Fibroblast of lung (primary cell): ENCODE results near the gene CCT5. TPM values are rescaled to one million over a fixed set of nuclear protein-coding genes. Genes with fewer than 3 reads are reported as not detected.

Experiments used
- DNase-seq, 2 donors: peaks; one replicate each; pipeline versions ENCODE4 v3.0.0 to v3.0.0-alpha.2; 2010; ENCODE audit warnings: low read depth in 2 of 2
- H2AFZ ChIP-seq: 2 replicates; pipeline ENCODE4 v1.5.1; 2012; ENCODE audit warnings: low read length, control low read depth, inconsistent platforms
- H3K27ac ChIP-seq: 2 replicates; pipeline ENCODE4 v1.5.1; 2011; ENCODE audit warnings: low read length, control low read depth; ENCODE audit not compliant: insufficient read depth
- H3K27me3 ChIP-seq: 2 replicates; pipeline ENCODE4 v1.5.1; 2011; ENCODE audit warnings: mild to moderate bottlenecking, low read length; ENCODE audit not compliant: control insufficient read depth, insufficient read depth
- H3K36me3 ChIP-seq: 2 replicates; pipeline ENCODE4 v1.5.1; 2011; ENCODE audit warnings: low read length; ENCODE audit not compliant: control insufficient read depth, insufficient read depth
- H3K4me1 ChIP-seq: 2 replicates; pipeline ENCODE4 v1.5.1; 2011; ENCODE audit warnings: low read length; ENCODE audit not compliant: control insufficient read depth, insufficient read depth; ENCODE audit errors: extremely low read depth
- H3K4me2 ChIP-seq: 2 replicates; pipeline ENCODE4 v1.5.1; 2011; ENCODE audit warnings: low read length, control low read depth; ENCODE audit not compliant: insufficient read depth; ENCODE audit errors: extremely low read depth
- H3K4me3 ChIP-seq, 4 experiments: fragments of 200-600 bp in 1 of 4; sonication (generic) in 1 of 4; replicated peaks in 1 of 4; 2 replicates each; pipeline ENCODE4 v1.5.1; 2011 to 2016; ENCODE audit warnings: low read length in 4 of 4, low read depth in 3 of 4, mild to moderate bottlenecking in 3 of 4, control low read depth in 2 of 4, inconsistent platforms in 1 of 4, mixed read lengths in 1 of 4; ENCODE audit not compliant: insufficient read depth in 1 of 4; ENCODE audit errors: control extremely low read depth in 1 of 4
- H3K79me2 ChIP-seq: 2 replicates; pipeline ENCODE4 v1.5.1; 2012; ENCODE audit warnings: mild to moderate bottlenecking, low read length, inconsistent platforms; ENCODE audit not compliant: control insufficient read depth, insufficient read depth
- H3K9ac ChIP-seq: 2 replicates; pipeline ENCODE4 v1.5.1; 2011; ENCODE audit warnings: mild to moderate bottlenecking, low read length, control low read depth; ENCODE audit not compliant: insufficient read depth
- H3K9me3 ChIP-seq: 2 replicates; pipeline ENCODE4 v1.5.1; 2012; ENCODE audit warnings: low read depth, low read length; ENCODE audit not compliant: control insufficient read depth, insufficient read depth
- H4K20me1 ChIP-seq: 2 replicates; pipeline ENCODE4 v1.5.1; 2011; ENCODE audit warnings: low read length; ENCODE audit not compliant: control insufficient read depth, insufficient read depth; ENCODE audit errors: extremely low read depth
- CTCF ChIP-seq, 2 donors: IDR thresholded peaks in 1 of 2; conservative IDR thresholded peaks in 1 of 2; 1 replicate in 1 of 2; 2 replicates in 1 of 2; pipeline ENCODE4 v1.5.1; 2011 to 2012; ENCODE audit warnings: low read length in 2 of 2, control low read depth in 1 of 2, inconsistent platforms in 1 of 2, low read depth in 1 of 2, mild to moderate bottlenecking in 1 of 2
- EZH2 ChIP-seq: IDR thresholded peaks from 2 replicates; pipeline ENCODE4 v1.5.1; 2012; ENCODE audit warnings: low read length, control low read depth, mild to moderate bottlenecking; ENCODE audit errors: missing control alignments
- polyA plus RNA-seq, 2 donors: library from polyadenylated mRNA; depleted of rRNA in 1 of 2; stranded (reverse) in 1 of 2; unstranded in 1 of 2; fragments of >200 nt; gene quantifications; 2 replicates each; pipeline ENCODE4 v1.2.1, GENCODE V29; 2011 to 2012; ENCODE audit warnings: missing spikeins in 1 of 2
- total RNA-seq: library from RNA; depleted of rRNA; stranded (reverse); fragments of >200 nt; gene quantifications from 2 replicates; pipeline ENCODE4 v1.2.1, GENCODE V29; 2014

The CCT5 gene
- total and polyA plus RNA-seq, 2 donors (not counting 1 experiment from before 2014, with no cell fraction given), result 341 to 406 TPM

DNA sequence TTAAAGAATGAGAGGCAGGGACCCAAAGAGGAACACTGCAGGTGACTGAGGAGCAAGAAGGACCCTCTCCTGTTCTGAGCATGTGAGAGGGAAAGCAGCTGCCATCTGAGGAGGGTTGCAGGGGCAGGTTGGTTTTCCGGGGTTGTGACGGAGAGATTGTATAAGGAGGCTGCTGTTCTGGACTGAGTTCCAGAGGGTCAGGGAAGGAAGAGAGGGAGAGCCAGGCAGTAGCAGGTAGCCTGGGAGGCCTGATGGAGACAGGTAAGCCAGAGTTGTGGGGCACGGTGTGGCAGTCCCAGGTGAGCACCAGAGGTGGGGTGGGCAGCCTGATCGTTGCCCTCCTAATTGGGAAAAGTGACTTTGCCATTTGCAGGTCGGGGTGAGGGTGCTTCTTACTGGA lies 9.8 kb downstream of the CCT5 start:
- peaks cover 47% of the 10 kb centered on the region for H3K36me3 ChIP-seq

DNA sequence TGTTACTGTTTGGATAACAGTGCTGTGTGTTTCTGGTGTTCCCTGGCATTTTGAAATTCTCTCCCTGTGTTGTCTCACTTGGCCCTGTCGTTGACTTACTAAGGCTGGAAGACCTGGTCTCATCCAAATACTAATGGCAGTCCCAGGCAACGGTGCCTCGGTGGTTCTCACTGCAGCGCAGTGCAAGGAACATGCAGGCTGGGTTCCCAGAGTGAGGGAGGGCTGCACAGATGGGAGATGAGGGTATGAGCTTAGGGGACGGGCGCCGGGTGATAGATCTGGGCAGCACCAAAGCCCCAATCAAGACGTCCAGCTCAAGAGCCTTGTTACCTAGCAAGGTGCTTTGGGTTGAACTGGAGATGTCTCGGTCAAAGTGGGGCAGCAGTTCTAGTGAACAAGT lies 11.0 kb downstream of the CCT5 start:
- no peak overlapping the region for H3K27ac ChIP-seq

More for the DNA sequence above, 9.8 kb downstream of the CCT5 start:
- Histone ChIP-seq H3K4me3 (no peak overlapping the region), H3K9ac (no peak overlapping the region), H3K79me2 (peaks cover 28% of the 10 kb centered on the region), H3K4me1 (no peaks in the 10 kb centered on the region), H2AFZ (no peak overlapping the region), H3K27me3 (no peaks in the 10 kb centered on the region), H3K9me3 (no peaks in the 10 kb centered on the region), H3K27ac (no peak overlapping the region), H4K20me1 (no peaks in the 10 kb centered on the region), H3K4me2 (no peak overlapping the region)
- no peak for DNase-seq
- TF ChIP-seq EZH2 (no peak), CTCF (conservative IDR thresholded peaks at IDR 0.05 in 1 of 2, IDR thresholded peaks at IDR 0.05 in 1 of 2; ENCODE audit: low read depth in 1 of 2, low read length in 2 of 2) (no peak)

GRCh38 chr5:10262121-10262774 lies 12.2 kb downstream of the CCT5 start:
- Histone ChIP-seq H4K20me1 (no peaks in the 10 kb centered on the region), H3K79me2 (peaks cover 8% of the 10 kb centered on the region), H3K36me3 (peaks cover 44% of the 10 kb centered on the region), H3K4me1 (peaks cover 4% of the 10 kb centered on the region), H3K9ac (no peak overlapping the region), H3K27ac (no peak overlapping the region), H2AFZ (no peak overlapping the region), H3K4me3 (no peak overlapping the region), H3K27me3 (no peaks in the 10 kb centered on the region), H3K9me3 (no peaks in the 10 kb centered on the region), H3K4me2 (no peak overlapping the region)
- no peak for TF ChIP-seq EZH2
- no peak for TF ChIP-seq CTCF (conservative IDR thresholded peaks at IDR 0.05 in 1 of 2, IDR thresholded peaks at IDR 0.05 in 1 of 2; ENCODE audit: low read depth in 1 of 2, low read length in 2 of 2)
- no peak for DNase-seq

More for the DNA sequence above, 11.0 kb downstream of the CCT5 start:
- Histone ChIP-seq H3K9ac (no peak overlapping the region), H4K20me1 (no peaks in the 10 kb centered on the region), H3K4me2 (no peak overlapping the region), H2AFZ (no peak overlapping the region), H3K4me3 (no peak overlapping the region), H3K27me3 (no peaks in the 10 kb centered on the region), H3K9me3 (no peaks in the 10 kb centered on the region), H3K79me2 (peaks cover 17% of the 10 kb centered on the region), H3K4me1 (no peaks in the 10 kb centered on the region), H3K36me3 (peaks cover 50% of the 10 kb centered on the region)
- no peak for DNase-seq
- no peak for TF ChIP-seq EZH2
- no peak for TF ChIP-seq CTCF (conservative IDR thresholded peaks at IDR 0.05 in 1 of 2, IDR thresholded peaks at IDR 0.05 in 1 of 2; ENCODE audit: low read depth in 1 of 2, low read length in 2 of 2)
